Measurements from ENCODE around the gene IFNL1. TPM values are rescaled to one million over a fixed set of nuclear protein-coding genes. Genes with fewer than 3 reads are reported as not detected.
A peak's percentile ranks its signal among the peaks of the same experiment; 100 is the strongest.

The IFNL1 gene
- total and polyA plus RNA-seq, 9 of the 15 experiments (the other 6 are each of a cell fraction or from before 2014, with no cell fraction given), result not detected

DNA sequence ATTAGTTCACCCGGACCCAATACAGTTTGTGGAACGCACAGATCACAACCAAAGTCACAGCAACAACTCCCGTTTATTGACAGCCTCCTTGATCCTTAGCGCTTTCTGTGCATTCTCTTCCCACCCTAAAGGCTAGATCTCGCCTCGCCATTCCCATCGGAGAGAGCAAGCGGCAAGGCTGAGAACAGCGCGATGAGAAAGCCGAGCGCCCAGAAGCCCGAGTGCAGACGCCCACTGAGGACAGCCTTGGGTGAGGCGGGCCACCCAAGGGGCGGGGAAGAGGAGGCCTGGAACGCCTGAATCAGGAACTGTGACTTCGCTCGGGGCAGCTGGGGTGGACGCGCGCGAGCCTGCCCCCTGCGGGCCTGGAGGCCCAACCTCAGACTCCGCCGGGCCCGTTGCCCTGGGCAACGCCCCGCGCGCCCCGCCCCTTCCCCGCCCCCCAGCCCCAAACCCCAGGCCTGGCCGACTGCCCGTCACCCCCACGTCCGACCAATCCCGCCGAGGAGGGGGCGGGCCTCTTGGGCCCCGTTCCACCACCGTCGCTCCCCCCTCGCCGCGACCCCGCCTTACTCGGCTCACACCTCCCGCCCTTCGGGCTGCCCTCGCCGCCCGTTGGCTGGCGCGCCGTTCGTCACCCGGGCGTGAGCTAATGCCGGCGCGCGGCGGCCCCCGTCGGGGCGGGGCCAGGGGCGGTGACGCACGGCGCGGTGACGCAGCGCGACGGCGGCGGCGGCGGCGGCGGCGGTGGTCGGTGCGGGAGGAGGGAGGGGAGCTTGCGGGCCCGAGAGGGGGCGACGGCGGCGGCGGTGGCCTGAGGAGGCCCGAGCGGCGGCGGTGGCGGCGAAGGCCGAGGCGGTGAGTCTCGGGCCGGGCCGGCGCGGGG lies 45.8 kb downstream of the IFNL1 start, which contains the start of gene SAMD4B (continued):
- TF ChIP-seq ZBTB40 (IDR thresholded peaks at IDR 0.05), result peak; percentile 80
- no peak for TF ChIP-seq ZBTB40 (CRISPR knock-in tag; IDR thresholded peaks at IDR 0.05)
- TF ChIP-seq CBX5 (IDR thresholded peaks at IDR 0.05; ENCODE audit: borderline replicate concordance, low read depth), result peak; percentile 77; the same call in 1 of the 2 replicates
- no peak for TF ChIP-seq STAG1 (CRISPR knock-in tag; IDR thresholded peaks at IDR 0.05; ENCODE audit: borderline replicate concordance)
- TF ChIP-seq NR1H2 (CRISPR knock-in tag; IDR thresholded peaks at IDR 0.05), result no peak
- no peak for TF ChIP-seq ZNF354B (CRISPR knock-in tag; IDR thresholded peaks at IDR 0.05)
- no peak for TF ChIP-seq NFE2L1 (tag; IDR thresholded peaks at IDR 0.05; ENCODE audit: borderline replicate concordance, low read depth)
- TF ChIP-seq ARID3B (CRISPR knock-in tag; IDR thresholded peaks at IDR 0.05; ENCODE audit: borderline replicate concordance), result no peak
- peak; percentile 59; the same call in 1 of the 2 replicates for TF ChIP-seq ESRRA (IDR thresholded peaks at IDR 0.05; ENCODE audit: borderline replicate concordance, low read depth)
- no peak for TF ChIP-seq NCOA6 (IDR thresholded peaks at IDR 0.05)
- TF ChIP-seq, protein P1, sequence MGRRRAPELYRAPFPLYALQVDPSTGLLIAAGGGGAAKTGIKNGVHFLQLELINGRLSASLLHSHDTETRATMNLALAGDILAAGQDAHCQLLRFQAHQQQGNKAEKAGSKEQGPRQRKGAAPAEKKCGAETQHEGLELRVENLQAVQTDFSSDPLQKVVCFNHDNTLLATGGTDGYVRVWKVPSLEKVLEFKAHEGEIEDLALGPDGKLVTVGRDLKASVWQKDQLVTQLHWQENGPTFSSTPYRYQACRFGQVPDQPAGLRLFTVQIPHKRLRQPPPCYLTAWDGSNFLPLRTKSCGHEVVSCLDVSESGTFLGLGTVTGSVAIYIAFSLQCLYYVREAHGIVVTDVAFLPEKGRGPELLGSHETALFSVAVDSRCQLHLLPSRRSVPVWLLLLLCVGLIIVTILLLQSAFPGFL (CRISPR knock-in tag; IDR thresholded peaks at IDR 0.05), result no peak
- TF ChIP-seq RBBP5 (IDR thresholded peaks at IDR 0.05; ENCODE audit: borderline replicate concordance, insufficient read depth, low read length, poor library complexity, severe bottlenecking), result no peak
- TF ChIP-seq, protein P2, sequence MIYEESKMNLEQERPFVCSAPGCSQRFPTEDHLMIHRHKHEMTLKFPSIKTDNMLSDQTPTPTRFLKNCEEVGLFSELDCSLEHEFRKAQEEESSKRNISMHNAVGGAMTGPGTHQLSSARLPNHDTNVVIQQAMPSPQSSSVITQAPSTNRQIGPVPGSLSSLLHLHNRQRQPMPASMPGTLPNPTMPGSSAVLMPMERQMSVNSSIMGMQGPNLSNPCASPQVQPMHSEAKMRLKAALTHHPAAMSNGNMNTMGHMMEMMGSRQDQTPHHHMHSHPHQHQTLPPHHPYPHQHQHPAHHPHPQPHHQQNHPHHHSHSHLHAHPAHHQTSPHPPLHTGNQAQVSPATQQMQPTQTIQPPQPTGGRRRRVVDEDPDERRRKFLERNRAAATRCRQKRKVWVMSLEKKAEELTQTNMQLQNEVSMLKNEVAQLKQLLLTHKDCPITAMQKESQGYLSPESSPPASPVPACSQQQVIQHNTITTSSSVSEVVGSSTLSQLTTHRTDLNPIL (CRISPR knock-in tag; IDR thresholded peaks at IDR 0.05), result no peak
